Kidney tubule cell (primary cell): ENCODE data around the gene KMT2C.

Source experiments
- DNase-seq: peaks from one replicate; pipeline ENCODE4 v3.0.0-alpha.2; 2018; ENCODE audit warnings: low spot score

Gene KMT2C

DNA sequence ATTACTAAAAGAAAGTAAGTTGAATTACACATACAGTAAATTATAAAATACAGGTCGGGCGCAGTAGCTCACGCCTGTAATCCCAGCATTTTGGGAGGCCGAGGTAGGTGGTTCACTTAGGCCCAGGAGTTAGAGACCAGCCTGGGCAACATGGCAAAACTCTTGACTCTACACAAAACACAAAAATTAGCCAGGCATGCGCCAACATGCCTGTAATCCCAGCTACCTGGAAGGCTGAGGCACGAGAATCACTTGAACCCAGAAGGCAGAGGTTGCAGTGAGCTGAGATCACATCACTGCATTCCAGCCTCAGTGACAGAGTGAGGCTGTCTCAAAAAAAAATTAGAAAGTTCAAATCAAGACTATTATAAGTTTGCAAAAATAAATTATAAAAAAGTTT lies 235.4 kb downstream of the KMT2C start:
- DNase-seq, result no peak

DNA sequence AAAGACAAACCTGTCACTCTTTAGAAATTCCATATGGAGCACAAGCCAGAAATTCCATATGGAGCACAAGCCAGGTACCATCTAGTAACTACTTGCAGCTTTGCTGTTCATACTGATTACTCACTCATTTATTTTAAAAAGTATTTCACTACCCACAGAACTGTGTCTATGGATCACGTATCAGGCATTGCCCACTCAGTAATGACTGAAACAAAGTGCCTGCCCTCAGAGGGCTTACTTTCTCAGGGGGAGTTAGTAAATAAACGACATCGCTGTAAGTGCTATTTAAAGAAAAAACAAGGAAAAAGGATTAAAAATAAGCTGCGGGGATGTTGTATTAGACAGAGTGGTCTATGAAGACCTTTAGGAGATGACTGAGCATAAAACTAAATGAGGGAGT lies 239.4 kb downstream of the KMT2C start:
- no peak for DNase-seq

DNA sequence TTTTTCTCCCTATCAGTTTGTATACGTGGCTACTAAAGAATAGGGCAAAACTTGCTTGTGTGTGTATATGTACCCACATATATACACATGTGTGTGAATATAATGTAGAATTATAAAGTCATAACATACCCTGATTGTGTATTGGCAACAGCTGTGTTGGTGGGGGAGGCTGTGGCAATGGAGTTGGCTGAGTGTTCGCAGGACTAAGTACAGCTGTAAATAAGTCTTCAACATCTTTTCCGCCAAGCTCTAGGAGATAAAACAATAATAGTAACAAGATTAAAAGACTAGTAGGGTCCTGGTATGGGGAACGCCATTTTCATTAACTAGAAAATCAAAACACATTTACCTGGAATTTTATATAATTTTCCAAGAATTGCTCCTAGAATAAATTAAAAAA lies 241.9 kb downstream of the KMT2C start:
- DNase-seq, result no peak

DNA sequence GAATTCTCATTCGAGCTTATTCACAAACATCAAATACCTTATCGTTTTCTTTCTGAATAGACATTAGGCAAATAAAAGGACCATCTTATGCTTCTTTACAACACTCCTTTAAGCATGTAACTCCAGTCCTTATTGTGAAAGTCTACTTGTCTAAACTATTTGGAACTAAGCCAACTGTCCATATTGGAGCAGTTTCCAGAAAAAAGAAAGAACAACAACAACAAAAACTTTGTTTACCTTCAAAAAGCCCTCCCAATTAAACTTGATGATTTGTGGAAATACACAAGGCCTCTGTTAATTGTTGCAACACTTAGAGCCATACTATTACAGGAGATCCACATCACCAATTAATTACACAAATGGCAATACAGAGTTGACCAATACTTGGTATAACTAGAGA lies 246.7 kb downstream of the KMT2C start:
- no peak for DNase-seq

DNA sequence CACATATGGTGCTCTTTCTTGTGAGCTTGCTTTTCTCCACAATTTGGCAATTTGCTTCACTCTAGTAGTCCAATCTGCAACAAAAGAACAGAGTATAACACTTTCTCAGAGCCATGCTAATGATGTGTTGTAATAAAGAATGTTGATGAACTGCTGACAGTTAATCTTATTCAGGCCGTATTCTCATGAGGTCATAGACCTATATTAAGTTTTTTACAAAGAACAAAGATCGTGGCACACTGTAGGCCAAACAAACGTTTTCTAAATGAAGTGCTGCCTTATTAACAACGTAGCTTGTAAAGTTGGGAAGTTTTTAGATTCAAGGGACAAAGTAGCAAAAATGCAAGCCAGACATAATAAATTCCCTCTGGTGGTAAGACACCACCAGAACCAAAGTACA lies 250.2 kb downstream of the KMT2C start:
- no peak for DNase-seq

DNA sequence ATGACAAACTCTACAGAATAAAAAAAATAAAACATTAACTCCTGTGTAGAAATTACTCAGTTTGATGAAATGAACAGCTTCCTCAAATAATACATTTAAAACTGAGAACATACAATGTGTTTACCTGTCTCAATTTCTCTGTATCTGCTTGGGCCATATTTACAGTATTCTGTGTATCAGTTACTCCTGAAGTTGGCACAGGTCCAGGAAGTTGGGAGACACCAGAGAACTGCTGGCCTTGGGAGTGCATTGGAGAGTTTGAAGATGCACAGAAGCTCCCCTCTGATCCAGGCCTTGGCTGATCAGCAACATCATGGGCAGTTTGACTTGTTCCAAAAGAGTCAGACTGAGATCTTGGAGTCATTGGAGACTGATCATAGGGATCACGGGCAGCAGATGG lies 255.2 kb downstream of the KMT2C start:
- DNase-seq, result no peak

DNA sequence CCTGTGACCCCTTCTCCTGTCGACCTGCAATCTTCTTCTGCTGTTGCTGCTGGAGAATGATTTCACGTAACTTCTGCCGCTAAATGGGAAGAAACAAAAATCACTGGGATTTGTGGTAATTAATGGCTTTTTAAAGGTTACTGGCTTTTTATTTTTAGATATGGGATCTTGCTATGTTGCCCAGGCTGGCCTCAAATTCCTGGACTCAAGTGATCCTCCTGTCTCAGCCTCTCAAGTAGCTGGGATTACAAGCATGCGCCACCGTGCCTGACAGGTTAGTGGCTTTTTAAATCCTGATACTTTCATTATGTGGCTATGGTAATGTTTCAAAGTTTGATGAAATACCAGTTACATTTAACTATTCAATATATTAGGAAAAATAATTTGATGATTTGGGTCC lies 255.8 kb downstream of the KMT2C start:
- DNase-seq, result no peak

DNA sequence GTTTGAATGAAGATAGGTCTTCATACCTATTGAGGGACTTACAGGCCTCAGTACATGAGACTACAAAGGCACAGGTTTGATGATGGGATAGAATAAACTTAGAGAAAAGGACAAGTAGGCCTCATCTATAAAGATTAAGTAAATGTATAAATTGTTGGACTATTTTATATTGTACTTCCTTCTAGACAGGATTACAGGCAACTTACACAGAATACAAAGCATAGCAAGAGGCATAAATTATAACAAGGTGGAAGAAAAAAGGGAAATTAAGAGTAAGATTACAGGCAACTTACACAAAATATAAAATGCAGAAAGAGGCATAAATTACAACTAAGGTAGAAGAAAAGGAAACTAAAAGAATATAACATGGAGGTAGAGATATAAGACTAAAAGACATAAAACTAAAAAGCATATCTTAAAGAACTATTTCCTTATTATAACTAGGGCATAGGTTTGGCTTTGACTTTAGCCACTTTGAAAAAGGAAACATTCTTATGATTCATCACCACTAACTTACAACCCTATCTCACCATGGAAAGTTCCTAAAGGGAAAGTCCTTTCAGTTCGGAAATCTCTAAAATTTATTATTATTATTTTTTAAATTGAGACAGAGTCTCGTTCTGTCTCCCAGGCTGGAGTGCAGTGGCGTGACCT lies 257.3 kb downstream of the KMT2C start:
- no peak for DNase-seq

DNA sequence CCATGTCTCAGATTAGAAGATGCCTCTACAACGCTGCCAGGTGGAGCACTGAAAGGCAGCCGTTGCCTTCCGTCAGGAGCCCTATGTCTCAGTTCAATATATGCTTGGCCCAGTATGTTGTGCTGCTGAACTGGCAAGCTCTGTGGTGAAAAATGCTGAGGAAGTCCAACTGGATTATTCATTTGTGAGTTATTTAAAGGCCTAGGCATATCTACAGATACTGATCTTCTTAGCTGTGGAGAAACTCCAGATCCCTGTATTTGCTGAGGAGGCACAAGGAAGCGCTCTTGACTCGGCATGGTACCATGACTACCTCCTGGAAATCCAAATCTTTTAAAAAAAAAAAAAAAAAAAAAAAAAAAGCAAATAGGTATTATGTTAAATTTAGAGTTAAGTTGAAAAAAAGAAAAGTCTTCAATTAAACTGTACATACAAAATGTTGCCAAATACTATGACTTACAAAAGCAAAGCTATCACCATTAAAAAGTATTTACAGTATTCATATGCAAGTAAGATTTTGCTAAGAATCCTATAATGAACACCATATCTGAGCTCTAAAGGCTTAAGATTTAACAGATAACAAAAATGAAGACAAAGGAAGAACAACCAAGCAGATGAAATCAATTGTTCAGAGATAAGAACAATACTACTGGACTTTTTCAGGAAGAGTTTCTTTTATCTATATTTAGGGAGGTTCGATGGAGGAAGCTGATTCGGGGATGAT lies 258.0 kb downstream of the KMT2C start:
- DNase-seq, result no peak

DNA sequence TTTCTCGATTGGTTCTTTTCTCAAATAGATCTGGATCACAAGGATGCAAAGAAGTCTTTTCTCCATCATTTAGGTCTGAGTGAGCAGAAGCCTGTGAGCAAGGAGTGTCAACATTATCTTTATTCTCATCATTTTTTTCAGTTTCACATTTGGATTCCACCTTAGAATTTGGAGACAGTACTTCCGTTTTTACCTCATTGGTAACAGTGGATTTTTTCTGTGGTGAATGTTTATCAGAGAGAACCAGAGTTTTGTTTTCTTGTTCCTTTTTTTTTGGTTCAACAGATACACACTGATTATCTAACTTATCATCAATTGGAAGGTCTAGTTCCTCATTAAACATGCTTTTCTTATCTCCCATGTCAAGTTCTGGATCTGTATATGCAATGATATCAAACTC lies 259.0 kb downstream of the KMT2C start:
- no peak for DNase-seq

DNA sequence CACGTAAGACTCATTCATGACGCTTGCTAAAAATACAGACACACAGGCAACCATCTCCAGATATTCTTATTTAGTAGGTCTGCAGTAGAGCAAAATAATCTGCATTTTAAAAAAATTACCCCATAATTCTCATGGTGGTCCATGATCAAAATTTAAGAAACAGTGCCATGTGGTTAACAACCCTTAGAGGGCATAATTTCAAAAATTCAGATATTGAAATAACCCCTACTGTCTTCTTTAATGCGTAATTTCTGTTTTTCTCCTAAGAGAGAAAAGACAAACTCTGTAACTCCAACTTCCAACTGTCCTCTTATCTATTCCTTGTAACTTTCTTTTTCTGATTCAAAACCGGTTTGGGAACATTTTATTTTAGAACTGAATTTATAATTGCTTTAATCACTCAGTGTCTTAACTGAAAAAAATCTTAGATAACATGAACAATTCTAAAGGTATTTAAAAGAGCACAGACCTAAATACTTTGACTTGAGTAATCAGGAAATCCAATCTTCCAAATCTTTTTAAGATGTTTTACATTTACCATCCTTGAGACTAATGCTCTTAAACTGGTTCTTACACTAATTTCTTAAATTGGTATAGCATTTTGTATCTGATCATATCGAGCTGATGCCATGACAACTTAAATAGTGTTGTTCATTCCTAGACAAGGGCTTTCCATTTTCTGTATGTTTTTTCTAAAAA lies 262.3 kb downstream of the KMT2C start:
- DNase-seq, result no peak

DNA sequence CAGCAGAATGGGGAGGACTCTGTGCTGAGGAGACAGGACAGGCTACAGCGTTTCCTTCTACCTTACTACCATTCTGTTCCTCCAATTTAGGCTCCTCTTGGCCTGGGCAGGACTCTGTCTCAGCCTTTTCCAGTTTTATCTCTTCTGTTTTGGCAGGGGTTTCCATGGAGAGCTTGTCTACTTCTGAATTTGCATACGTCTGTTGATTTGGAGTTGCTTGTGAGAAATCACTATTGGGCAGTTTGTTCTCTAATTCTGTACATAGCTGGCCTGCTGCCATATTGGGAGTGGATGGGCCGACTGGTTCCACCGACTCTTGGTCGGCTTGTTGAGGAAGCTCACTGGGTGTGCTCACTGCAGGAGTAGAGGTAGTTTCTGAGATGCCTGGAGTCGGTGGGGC lies 273.5 kb downstream of the KMT2C start:
- no peak for DNase-seq

DNA sequence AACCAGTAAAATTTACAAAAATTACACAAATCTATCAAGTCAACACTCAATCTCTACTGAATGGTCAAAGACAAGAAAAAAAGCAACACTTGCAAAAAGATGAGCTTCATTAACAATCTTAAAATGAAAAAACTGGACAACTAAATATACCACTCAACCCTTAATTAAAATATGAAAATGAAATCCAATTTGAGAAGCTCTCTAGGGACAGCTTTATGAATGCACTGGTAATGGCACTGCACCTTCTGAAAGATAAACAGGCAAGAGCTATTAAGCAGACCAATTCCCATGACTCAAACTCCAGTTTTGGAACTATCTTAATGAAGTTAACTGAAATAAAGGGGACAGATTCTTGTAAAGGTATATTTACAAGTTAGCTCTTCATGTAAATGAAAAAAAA lies 274.6 kb downstream of the KMT2C start:
- DNase-seq, result no peak

DNA sequence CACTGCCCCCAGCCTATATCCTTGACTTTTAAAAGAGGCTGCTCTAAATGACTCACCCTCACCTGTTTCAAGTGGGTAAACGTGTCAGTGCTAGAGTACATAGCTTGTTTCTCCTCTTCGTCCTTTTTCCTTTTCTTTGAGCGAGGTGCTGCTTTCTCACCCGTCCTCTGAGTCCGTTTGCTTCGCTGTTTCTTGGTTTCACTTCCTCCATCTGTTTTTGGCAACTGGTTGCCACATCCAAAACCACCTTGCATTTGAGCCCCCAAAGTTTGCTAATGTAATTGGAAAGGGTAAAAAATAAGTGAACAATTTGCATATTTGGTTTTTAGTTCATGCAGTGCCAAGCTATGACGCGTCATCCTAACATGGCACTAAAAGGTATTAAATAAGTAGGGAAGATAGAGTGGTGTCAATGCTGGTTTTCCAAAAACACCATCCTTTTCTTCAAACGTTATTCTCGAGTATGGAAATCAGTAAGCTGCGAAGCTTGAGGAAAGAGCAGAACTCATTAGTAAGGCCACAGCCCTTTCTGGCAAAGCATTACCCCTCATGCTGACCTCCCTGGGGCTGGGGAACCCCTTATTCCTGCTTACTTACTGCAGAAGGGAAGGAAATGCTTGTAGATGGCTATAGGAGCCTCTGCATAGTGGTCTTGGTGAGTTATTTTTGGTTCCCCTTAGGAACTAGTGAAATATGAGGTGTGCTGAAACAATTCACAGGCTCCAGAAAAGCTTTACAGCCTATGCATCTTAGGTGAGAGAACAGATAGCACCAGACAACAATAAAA lies 276.8 kb downstream of the KMT2C start:
- DNase-seq, result no peak

DNA sequence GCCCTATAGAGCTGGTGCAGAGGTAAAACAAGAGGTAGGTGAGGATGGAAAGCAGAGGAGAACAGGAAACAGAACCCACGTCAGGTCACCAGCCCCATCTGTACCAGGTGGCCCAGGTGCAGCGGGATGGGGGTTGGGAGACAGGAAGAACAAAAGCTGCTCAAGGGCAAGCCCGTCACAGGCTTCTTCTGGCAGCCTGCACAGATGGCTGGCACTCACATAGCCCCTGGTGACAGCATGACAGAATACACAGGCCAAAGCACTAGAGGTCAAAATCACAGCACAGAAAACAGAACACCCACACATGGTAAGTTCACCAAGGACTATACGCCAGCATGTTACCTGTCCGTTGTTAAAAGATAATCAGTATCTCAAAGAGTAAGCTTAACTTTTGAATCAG lies 283.5 kb downstream of the KMT2C start:
- no peak for DNase-seq

DNA sequence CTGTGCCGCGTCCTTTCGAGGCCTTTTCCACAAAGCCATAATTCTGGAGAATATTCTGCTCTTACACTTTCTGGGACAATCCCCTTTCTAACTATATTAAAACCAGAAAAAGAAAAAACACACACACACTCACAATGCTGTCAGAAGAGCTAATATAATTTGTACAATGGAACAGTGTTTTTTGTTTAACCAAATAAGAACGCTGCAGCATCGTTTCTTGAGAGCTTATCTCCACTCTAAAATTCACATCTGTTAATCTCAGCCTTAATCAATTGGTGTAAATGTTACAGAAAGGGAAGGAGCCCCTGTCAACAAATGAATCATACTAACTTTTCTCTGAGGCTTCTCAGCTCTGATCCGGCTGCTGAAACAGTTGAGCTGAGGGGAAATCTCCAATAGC lies 286.4 kb downstream of the KMT2C start:
- DNase-seq, result no peak

DNA sequence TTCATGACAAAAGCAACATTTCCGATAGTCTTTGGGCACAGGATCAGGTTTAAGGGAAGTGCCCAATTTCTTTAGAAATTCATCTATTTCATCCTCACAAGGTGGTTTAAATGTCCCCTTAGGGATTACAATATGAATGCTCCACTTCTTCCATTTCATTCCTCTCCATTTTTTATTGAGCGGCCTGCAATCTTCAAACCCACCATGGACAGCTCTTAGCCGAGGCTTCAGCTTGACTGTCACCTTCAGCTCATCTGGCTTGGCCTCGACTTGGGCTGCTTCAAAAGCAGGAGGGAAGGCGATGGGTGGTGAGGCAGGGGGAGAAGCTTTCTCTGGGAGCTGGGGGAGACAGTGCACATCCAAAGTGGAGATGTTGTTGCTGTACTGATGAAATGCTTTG lies 287.1 kb downstream of the KMT2C start:
- DNase-seq, result no peak

DNA sequence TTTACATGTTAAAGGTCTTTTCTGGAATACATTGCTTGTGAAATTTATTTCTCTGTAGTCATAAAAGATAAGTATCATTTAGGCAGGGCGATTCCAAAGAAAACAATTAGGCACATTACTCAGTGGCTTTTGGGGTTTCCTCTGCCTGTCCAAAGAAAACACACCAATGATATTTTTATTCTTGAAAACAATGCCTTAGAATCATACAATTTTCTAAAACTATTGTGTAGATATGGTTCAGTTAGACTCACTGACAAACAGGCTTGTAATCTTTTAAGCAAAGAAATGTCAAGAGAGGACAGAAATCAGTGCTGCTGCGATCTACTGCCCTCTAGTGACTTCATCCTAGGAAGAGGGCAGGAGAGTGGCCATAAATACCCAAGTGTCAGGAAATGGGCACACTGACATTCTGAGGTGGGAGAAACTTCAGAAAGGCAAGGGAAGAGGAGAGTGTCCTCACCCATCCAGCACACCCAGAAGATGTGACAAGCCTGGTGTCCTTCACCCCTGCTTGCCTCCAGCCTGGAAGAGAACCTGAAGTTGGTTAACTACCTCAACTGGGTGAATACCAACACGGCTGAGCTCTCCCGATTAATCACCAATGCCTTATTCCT lies 289.8 kb downstream of the KMT2C start:
- DNase-seq, result peak; percentile 51

DNA sequence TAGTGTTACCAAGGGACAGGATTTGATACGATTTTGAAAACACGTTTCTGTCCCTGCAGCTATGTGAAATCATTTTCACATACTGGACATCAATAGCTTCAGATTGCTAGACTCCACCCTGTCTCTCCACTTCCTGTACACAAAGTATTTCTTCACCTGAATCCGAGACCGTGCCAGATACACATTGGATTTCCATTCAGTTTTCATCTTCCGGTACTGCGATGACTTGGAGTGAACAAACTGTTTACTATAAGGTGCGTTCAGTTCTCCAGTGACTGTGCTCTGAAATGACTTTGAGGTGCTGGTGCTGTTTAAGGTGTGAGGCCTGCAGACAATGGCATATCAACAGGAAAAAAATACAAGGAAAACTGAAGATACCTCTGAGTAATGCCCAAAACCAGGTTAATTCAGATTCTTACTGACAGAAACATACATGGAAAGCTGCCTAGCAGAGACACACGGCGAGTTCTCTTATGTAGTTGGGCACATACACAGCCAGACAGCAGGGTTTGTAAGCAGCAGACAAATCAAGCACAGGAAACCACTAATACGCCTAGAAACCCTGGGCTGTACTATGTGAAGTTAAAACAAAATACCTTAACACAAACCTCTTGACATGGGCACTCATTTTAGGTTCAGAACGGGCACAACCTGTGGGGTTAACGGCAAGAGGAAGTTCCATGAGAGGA lies 291.1 kb downstream of the KMT2C start:
- no peak for DNase-seq

DNA sequence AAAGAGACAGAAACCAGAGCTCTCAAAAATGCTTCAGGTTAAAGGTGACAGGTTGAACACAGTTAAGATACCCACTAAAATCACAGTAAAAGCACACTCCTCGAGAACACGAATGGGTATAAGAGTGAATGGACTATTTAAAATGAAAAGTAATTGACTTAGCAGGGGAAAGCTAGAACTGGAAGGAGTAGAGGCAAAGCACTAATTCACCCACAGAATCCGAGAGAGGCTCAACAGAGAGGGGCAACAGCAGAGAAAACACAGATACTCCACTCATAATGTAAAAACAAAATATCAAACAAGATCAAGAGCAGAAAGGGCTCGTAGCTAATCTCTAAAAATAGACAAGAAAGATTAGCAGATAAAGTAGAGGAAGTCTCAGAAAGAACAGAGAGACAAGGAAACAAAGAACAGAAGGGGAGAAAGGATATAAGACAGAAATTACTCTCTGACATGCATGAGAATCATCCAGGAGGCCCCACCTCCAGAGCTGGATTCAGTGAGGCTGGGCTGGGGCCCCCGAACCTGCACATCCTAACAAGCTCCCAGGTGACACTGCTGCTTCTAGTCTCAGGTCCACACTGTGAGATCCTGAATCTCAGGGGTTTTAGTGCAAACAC lies 292.7 kb downstream of the KMT2C start:
- no peak for DNase-seq

DNA sequence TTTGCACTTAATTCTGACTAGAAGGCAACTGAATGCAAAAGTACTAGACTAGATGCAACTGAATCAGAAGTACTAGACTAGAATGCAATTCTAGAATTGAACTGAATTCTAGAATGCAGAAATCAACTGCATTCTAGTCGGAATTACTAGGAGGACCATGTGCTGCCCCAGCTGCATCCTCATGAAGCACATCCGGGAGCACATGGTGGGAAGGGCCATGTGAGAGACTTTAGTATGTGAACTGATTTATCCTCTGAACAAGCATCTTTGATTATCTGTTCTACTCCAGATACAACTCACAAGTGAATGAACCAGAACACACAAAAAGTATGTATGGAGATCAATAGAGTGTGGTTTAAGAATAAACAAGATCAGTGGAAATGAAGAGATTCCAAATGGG lies 295.2 kb downstream of the KMT2C start:
- DNase-seq, result no peak
